Measurements from ENCODE around the gene CHST5. TPM values are rescaled to one million over a fixed set of nuclear protein-coding genes. Genes with fewer than 3 reads are reported as not detected.

Gene CHST5
- total and polyA plus RNA-seq, 2 of the 8 experiments (the other 6 are each of a cell fraction or from before 2014, with no cell fraction given): 0.13 to 0.23 TPM

DNA sequence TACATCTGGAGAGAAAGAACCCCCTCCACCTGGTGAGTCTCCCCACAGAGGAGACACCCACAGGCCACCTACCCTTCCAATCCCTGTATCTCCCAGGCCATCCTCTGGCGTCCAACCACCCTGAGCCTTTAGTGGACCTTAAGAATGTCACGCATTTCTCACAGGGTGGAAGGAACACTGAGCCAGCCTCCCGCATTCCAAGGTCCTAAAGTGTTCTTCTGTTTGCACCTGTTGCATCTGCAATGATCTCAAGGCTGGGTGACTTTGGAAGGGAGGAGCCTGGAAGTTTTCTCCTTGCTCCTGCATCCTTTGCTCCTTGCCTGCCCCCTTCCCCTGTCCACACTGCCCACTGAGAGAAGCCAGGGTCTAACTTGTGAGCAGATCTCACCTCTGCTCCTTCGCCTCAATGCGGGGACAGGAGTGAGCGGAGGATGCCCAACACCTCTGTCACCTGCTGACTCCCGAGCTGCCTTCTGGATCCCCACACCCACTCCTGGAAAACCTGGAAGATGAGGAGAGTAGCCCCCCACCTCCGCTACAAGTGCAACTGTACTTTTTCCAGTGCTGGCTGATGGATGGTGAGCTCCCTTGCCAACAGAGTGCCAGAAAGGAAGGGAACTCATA lies 3.7 kb downstream of the CHST5 start:
- peaks cover 0 to 6% (median 0%) of the 10 kb centered on the region in 4 experiments; a peak in 1 of 7 replicates for H3K4me1 ChIP-seq (replicated peaks in 1 of 4; ENCODE audit: control insufficient read depth in 3 of 4, insufficient read depth in 4 of 4, low read length in 3 of 4)
- DNase-seq (ENCODE audit: low read depth in 1 of 2, low spot score in 2 of 2) (no peak), FAIRE-seq (no peak)
- no peak overlapping the region for H2BK120ac ChIP-seq (replicated peaks; ENCODE audit: low read depth, low read length)
- H3K23me2 ChIP-seq (ENCODE audit: low read depth, low read length): no peaks in the 10 kb centered on the region
- no peaks in the 10 kb centered on the region for H4K20me1 ChIP-seq (replicated peaks in 1 of 2; ENCODE audit: control insufficient read depth in 1 of 2, insufficient read depth in 2 of 2, low read length in 2 of 2)
- H3K9me3 ChIP-seq (ENCODE audit: insufficient read depth in 2 of 2, low read depth in 1 of 2, low read length in 1 of 2): no peaks in the 10 kb centered on the region
- no peak overlapping the region for H3K18ac ChIP-seq (ENCODE audit: extremely low read depth, low read length)
- no peak overlapping the region for H3K23ac ChIP-seq (ENCODE audit: insufficient read length)
- H3K36me3 ChIP-seq (ENCODE audit: control insufficient read depth in 2 of 4, insufficient read depth in 4 of 4, low read length in 3 of 4): no peaks in the 10 kb centered on the region
- no peak overlapping the region for H2BK5ac ChIP-seq (ENCODE audit: low read depth, low read length)
- no peak overlapping the region for H4K91ac ChIP-seq (replicated peaks; ENCODE audit: insufficient read length, low read length)
- no peak overlapping the region for H3K56ac ChIP-seq (replicated peaks; ENCODE audit: insufficient read length, low read depth, low read length)
- H2BK20ac ChIP-seq (ENCODE audit: low read length): no peak overlapping the region
- CTCF ChIA-PET (ENCODE audit: partially characterized antibody): interaction anchor here (0.7 to 9.3 kb wide), 11 partner anchors 8 to 333 kb away, joined by 3 to 203 read pairs (median 4); partner anchors contain the start of genes TMEM170A and TMEM231
- no peak overlapping the region for H3K14ac ChIP-seq (ENCODE audit: insufficient read length)
- H3K27ac ChIP-seq (ENCODE audit: low read depth, low read length): no peak overlapping the region
- no peak overlapping the region for H3K4ac ChIP-seq (replicated peaks; ENCODE audit: insufficient read length, low read depth, low read length)
- no peaks in the 10 kb centered on the region for H3K79me2 ChIP-seq (ENCODE audit: control insufficient read depth in 1 of 2, insufficient read depth in 2 of 2, low read length in 2 of 2)
- H2BK15ac ChIP-seq (ENCODE audit: low read length): no peak overlapping the region
- H2AFZ ChIP-seq (ENCODE audit: low read length): no peak overlapping the region
- H3K4me2 ChIP-seq (ENCODE audit: insufficient read depth in 1 of 2, low read depth in 2 of 2, low read length in 2 of 2): no peak overlapping the region
- no peak overlapping the region for H4K8ac ChIP-seq (ENCODE audit: extremely low read depth, insufficient read depth, low read length)
- H2BK12ac ChIP-seq (ENCODE audit: low read depth, low read length): no peak overlapping the region
- H2AK5ac ChIP-seq (ENCODE audit: low read depth, low read length): no peak overlapping the region
- no peaks in the 10 kb centered on the region for H3K79me1 ChIP-seq (ENCODE audit: low read depth, low read length)
- no peak overlapping the region for H3K4me3 ChIP-seq (ENCODE audit: extremely low read depth in 1 of 4, insufficient read depth in 2 of 4, low read depth in 3 of 4, low read length in 4 of 4)
- H3K27me3 ChIP-seq (replicated peaks in 1 of 4; ENCODE audit: control insufficient read depth in 3 of 4, extremely low read depth in 1 of 4, insufficient read depth in 3 of 4, low read length in 3 of 4): no peaks in the 10 kb centered on the region
- H3K9ac ChIP-seq (replicated peaks in 1 of 4; ENCODE audit: extremely low read depth in 1 of 4, low read depth in 3 of 4, low read length in 3 of 4): no peak overlapping the region
- no peak overlapping the region for H4K5ac ChIP-seq (ENCODE audit: insufficient read length, low read depth, low read length)
- 84% methylated on average over 8 of the region's 8 CpGs; no CpG with 5 or more reads in 1 of the 2 experiments for WGBS, 2 experiments (ENCODE audit: extremely low coverage in 1 of 2, insufficient coverage in 1 of 2, insufficient read length in 1 of 2, insufficient replicate concordance in 2 of 2, low coverage in 1 of 2, low lambda C conversion rate in 2 of 2, missing lambda C conversion rate in 1 of 2)
- POLR2A ChIA-PET (ENCODE audit: partially characterized antibody): interaction anchor here (0.7 to 2.4 kb wide), 4 partner anchors 11 to 279 kb away, joined by 3 to 8 read pairs (median 3); no protein-coding TSS in a partner anchor
- TF ChIP-seq CBX8 (IDR thresholded peaks at IDR 0.05; ENCODE audit: borderline replicate concordance, low read depth, low read length) (no peak), SIN3A (conservative IDR thresholded peaks at IDR 0.05 in 1 of 2, IDR thresholded peaks at IDR 0.05 in 1 of 2; ENCODE audit: low read depth in 1 of 2, low read length in 2 of 2) (no peak)

All from H1 (cell line).